ENCODE results near the gene ADGRL3.
"Not testable (repeated sequence)": the region's sequence is repeated elsewhere in the genome, so short reads cannot be mapped to it uniquely, and the experiment has no call there.

ADGRL3 gene

DNA sequence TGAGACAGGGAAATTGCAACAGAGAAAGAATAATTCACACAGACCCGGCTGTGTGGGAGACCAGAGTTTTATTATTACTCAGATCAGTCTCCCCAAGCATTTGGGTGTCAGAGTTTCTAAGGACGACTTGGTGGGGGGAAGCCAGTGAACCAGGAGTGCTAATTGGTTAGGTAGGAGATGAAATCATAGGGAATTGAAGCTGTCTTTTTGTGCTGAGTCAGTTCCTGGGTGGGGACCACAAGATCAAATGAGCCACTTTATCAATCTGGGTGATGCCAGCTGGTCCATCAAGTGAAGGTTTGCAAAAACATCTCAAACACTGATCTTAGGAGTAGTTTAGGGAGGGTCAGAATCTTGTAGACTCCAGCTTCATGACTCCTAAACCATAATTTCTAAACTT lies 560.7 kb downstream of the ADGRL3 start:
- DNase-seq: no peak

DNA sequence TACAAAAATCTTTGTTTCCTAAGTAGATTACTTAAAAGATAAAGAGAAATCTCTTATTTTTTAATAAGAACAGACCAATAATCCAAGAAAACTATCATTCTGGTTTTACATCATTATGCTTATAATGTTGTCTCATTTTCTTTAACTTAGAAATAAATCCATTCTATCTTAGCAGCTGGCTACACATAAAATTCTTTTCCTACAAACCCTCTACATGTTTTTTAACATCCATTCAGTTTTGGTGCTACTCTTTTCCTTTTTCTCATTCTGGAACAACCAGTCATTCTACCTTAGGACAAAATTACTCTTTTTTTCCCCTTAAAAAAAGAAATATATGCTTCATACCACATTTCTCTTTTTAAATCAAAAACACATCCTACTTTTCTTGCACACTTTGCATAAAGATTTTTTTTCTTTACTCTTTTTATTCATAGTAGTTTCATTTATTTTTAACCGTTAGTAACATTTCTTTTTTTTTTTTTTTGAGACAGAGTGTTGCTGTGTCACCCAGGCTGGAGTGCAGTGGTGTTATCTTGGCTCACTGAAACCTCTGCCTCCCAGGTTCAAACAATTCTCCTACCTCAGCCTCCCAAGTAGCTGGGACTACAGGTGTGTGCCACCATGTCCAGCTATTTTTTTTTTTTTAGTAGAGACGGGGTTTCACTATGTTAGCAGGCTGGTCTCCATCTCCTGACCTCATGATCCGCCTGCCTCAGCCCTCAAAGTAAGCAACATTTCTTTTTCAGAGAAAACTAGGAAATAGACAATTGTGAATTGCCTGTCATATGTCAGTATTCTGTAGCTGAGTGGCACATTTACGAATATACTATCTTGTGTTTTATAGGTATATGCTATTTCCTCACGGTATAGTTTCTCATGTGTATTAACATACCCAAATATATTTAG lies 562.8 kb downstream of the ADGRL3 start:
- DNase-seq: no peak

DNA sequence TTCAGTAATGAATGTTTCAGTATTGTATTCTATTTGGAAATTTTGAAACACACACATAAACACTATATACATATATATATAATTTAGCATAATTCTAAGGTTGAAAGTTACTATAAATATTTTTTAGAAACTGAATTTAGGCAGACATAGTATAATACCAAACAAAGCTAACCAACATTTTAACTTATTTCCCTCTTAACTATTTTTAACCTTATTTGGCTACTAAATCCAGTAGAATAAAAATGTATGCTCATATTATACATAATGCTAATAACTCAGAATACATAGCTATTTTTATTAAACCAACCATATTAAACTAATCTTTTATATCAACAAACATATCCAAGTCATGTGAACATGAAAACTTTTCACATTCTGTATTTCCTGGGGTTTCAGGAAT lies 563.6 kb downstream of the ADGRL3 start:
- no peak for DNase-seq

DNA sequence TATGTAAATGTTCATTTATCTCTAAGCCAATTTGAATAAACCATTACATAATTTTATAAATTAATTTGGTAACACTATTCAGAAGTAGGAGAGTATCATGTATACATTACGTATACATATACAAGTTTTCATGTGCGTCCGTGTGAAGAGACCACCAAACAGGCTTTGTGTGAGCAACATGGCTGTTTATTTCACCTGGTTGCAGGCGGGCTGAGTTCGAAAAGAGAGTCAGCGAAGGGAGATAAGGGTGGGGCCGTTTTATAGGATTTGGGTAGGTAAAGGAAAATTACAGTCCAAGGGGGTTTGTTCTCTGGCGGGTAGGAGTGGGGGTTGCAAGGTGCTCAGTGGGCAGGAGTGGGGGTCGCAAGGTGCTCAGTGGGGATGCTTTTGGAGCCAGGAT lies 564.0 kb downstream of the ADGRL3 start:
- not testable (repeated sequence) for DNase-seq

DNA sequence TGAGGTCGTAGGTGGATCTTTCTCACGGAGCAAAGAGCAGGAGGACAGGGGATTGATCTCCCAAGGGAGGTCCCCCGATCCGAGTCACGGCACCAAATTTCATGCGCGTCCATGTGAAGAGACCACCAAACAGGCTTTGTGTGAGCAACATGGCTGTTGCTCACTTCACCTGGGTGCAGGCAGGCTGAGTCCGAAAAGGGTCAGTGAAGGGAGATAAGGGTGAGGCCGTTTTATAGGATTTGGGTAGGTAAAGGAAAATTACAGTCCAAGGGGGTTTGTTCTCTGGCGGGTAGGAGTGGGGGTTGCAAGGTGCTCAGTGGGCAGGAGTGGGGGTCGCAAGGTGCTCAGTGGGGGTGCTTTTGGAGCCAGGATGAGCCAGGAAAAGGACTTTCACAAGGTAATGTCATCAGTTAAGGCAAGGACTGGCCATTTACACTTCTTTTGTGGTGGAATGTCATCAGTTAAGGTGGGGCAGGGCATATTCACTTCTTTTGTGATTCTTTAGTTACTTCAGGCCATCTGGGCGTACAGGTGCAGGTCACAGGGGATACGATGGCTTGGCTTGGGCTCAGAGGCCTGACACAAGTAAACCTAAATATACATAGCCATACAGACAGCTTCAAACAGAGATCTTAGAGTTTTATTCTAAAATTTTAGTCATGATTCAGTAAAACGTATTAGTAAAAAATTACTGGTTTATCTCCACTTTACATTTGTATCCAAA lies 569.5 kb downstream of the ADGRL3 start:
- not testable (repeated sequence) for DNase-seq

DNA sequence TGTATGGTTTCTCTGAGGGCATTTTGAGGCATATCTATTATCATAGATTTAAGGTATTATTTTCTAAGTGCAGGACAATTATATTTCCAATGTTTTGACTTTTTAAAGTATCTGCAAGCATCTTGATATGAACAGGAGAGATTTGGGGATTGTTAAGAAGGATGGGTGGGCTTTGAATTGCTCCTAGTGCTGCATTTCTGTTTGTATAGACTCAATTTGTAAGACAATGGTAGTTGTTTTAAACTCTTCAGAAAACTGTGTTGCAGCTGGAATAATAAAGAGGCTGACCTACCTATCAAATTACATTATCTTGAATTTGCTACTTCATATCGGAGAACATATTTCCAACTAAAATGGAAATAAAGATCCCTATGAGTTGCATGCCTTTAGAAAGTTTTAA lies 570.3 kb downstream of the ADGRL3 start:
- DNase-seq: no peak

DNA sequence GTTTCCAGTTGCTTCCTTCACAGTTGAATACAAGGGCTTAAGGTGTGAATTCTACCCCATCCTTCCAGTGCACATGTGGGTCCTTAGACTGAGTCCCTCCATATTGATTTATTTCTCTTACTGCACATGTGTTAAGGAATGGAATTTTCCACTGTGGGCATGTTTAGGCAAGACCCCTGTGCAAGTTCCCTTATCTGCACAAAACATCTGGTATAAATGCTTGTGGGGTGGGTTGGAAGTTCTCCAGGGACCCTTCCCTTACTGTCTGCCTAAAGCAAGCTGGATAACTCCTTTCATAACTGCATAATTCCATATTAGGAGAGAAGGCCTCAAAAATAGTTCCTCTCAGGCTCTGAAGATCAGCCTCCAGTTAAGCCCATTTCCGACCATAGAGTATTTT lies 570.9 kb downstream of the ADGRL3 start:
- DNase-seq: no peak

DNA sequence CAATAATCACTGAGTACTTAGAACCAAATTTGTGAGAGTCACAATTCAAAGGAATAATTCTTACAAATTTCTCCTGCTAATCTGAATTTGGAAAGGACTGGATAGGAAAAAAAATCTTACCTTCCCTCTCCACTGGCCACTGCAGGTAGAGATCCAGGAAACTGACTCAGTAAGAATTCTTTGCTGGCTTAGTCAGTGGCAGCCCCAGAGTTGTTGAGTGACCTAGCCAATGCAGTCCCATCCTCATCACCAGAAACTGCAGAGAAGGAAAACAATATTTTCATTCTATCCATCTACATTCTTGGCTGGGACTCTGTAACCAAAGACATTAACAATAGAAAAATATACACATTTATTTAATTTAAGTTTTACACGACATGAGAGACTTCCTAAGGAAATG lies 572.0 kb downstream of the ADGRL3 start:
- DNase-seq: no peak

DNA sequence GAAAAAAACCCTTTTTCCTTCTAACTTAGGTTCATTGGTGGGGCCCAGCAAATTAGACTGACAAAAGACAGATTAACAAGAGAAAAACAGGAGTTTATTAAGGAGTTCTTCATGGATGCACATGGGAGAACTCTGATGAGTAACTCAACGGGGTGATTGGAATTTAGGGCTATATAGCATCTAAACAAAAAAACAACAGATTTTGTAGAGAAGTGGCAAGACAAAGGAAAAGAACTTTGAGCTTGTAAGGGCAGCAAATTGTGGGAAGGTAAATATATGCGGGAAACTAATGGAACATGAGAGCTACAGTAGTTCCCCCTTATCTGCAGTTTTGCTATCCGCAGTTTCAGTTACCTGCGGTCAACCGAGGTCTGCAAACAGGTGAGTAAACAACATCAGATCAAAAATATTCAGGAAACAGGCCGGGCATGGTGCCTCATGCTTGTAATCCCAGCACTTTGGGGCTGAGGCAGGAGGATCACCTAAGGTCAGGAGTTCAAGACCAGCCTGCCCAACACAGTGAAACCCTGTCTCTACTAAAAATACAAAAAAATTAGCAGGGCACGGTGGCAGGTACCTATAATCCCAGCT lies 573.6 kb downstream of the ADGRL3 start:
- no peak for DNase-seq

DNA sequence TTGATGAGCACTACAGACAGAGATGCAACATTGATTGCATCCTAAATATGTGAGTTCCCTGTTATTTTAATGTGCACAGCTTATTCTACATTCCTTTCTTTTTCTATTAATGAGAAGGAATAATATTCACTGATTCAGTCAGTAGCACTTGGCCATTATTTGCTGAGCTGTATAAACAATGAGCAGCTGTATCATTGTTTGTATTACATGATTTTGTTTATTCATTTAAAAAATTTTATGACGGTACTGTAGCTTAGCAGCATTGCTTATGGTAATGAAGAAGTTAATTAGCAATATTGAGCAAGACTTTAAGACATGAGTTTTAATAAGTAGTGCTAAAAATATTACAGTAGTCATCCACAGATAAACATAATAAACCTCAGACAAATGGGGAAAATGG lies 582.0 kb downstream of the ADGRL3 start:
- no peak for DNase-seq

DNA sequence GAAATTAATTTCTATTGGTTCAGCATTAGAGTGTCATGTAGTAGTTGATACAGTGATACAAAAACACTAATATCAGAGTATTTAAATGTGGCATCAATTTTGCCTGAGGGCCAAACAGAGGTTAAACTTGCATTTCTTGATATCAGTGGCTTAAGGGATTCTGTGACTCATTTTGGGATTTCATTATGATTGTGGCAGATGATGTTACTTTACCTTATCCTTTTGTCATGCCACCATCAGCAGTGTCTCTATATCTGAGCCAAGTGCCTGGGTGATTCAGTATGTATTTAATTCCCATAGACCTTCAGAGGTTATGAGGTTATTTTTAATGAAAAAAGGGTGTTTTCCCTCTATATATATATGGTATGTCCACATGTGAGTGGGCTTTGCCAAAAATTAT lies 582.9 kb downstream of the ADGRL3 start:
- no peak for DNase-seq

DNA sequence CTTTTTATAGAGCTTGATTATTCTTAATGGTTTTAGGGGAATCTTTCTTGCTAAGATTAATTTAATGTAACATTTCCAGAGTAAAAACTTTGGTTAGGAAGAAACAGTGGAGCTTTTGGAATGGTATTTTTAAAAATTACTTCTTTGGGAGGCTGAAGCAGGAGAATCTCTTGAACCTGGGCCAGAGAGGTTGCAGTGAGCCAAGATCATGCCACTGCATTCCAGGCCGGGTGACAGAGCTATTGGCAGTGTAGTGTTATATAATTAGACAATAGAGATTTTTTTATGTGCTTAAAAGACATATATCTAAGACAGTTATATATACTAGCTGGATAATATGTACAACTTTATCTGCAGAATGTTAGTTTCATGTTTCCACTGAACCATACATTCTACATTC lies 585.6 kb downstream of the ADGRL3 start:
- DNase-seq: no peak

DNA sequence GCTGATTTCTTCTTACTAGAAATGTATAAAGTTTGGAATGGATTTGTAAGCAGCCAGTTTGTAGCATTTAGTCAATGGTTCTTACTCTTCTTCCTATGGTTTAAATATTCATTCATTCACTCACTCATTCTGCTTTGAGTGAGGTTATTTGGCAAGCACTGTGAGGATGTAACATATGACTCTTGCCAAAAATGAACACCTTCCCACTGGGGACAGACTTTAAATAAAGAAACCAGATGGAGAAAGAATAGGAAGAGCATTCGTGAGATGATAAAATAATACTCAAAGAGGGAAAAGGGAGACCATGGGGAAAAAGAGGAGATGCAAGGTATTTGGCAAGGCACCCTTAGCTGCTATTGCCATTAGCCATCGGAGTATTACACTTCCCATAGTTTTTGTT lies 586.1 kb downstream of the ADGRL3 start:
- no peak for DNase-seq

DNA sequence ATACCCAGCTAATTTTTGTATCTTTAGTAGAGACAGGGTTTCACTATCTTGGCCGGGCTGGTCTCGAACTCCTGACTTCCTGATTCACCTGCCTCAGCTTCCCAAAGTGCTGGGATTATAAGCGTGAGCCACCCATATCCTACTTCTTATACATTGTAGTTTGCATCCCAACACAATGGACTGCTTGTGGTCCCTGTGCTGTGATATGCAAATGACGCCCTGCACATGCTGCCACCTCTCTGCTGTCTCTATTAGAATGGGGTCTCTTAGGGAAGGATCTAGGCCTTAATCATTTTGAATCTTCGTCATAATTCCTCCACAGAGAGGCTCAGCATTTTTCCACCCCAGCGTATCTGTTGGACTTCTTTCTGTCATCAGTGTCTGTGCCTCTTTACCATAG lies 595.9 kb downstream of the ADGRL3 start:
- DNase-seq: no peak

DNA sequence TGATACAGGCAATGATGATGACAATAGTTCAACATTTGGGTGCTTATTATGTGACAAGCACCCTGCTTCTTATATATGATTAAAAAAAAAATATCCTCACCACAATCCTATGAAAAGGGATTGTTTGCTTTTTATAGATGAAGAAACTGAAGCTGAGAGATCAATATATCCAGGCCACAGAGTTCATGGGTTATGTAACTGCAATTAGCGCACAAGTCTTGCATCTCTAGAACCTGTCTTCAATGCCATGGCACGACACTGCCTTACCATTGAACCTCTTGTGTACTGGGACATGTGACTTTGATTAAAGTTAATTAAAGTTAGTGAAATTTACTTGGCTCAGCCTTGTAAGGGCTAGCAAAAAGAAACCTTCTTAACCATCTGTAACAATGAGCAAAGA lies 599.7 kb downstream of the ADGRL3 start:
- no peak for DNase-seq

DNA sequence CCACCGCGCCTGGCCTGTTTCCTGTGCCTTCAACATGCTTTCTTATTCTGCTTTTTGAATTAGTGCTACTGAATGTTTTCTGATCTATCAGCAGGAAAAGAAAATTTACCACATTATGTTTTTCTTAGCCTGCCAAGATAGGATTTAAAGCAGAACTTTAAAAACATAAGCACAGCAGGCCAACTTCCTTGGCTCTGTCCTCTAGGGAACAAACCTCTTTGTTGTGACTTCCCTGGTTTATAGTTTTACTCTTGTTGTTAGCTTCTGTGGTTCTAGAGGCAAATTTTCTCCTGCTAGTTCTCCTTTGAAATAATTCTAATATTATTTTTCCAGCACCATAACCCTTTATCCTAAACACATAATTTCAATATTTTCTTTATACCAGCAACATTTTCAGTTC lies 605.1 kb downstream of the ADGRL3 start:
- no peak for DNase-seq

DNA sequence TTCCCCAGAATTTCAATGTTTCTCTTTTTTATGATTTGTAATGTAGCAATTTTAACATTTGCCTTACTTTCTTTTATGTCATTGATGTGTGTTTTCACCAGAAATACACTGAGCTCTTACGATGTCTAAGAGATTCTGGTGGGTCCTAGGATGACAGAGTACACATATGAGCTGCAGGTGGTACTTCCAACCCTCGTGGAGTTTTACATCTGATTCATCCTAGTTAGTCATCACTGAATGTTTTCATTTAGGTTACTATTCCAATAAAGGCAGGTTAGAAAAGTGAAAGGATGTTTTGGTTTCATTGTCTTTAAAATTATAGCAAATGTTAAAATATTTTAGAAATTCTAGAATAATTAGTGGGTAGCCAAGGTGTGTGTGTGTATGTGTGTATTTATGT lies 605.9 kb downstream of the ADGRL3 start:
- DNase-seq: no peak

DNA sequence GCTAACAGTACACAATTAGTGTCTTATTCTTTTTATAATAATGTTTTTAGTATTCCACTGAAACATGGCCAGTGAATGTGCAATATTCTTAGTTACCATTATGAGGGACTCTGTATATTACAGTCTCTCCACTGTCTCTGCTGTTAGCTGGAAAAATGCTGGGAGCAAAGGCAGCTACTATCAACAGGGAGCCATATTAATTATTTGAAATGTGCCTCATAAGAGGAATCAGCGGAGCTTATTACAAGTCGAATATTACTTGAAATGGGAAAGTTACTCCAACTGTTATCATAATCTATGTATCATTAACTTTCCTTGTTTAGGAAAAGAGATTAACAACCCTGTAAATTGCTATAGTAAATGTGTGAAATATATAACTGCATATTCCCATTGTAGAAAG lies 612.0 kb downstream of the ADGRL3 start:
- DNase-seq: no peak

DNA sequence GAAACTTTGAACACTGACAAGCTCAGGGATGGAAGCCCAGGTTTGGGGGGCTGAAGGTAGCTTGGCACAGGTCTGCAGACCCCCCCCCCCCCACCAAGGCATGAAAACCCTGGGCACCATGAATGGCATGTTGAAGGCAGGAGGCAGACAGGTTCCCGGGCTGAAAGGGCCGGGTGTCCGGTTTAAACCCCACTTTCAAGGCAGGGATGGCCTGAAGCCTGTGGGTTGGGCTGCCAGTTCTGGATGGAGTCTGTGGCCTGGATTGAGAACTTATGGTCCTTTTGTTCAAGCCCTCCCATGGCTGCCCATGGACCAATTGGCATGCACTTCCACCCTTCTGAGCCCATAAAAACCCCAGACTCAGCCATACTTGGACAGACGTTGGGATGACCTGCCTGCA lies 616.9 kb downstream of the ADGRL3 start:
- DNase-seq: no peak

DNA sequence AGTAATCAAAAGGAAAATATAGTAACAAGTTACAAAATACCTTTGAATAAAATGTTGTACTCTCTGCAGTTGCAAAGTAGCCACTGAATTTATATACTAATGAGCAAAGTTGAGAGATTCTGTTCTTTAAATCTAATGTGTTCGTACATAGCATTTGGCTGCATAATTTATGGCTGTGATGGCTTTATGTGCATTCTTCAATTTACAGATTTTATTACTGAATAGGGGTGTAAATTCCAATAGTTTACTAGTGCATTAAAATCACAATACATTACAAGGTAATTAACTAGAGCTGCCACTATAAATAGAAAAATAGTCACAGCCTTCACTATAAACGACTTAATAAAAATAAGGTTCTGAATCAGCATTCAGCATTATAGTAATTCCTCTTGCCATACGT lies 620.0 kb downstream of the ADGRL3 start:
- no peak for DNase-seq

DNA sequence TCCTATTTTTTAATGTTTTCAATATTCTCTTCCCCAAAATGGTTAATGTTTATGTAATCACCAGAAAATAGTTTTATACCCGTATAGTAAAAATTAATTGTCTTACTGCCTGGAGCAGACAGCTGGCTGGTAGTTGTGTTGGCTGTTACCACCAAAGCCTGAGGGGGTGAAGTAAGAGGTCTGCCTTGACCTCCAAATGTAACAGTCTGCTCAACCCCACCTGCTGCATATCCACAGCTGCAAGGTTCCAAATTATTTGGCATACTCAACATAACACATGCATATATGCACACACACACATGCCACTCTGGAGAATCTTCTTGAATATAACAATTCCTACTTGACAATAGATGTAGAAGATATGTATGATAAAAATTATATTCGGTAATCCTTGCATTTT lies 624.3 kb downstream of the ADGRL3 start:
- no peak for DNase-seq

DNA sequence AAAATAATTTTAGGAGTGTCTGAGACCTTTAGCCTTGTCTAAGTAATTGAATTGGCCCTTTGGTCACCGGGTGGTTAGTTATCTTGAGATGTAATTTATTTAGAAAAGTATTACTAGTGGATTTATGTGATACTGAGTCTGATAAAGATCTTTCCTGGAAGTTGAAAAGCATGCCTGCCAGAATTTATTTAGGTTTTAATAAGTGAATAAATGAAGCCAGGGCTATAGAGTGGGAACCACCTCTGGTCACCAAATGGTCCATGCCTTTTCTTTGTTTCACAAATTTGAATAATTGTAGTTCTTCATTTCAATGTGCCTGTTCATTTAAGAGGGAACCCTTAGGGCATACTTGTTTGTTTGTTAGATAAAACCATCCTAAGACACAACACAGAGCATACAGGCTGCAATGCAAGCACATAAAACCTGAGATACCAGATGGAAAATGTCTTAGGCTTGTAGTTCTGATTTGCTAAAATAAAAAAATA lies 627.8 kb downstream of the ADGRL3 start:
- no peak for DNase-seq

DNA sequence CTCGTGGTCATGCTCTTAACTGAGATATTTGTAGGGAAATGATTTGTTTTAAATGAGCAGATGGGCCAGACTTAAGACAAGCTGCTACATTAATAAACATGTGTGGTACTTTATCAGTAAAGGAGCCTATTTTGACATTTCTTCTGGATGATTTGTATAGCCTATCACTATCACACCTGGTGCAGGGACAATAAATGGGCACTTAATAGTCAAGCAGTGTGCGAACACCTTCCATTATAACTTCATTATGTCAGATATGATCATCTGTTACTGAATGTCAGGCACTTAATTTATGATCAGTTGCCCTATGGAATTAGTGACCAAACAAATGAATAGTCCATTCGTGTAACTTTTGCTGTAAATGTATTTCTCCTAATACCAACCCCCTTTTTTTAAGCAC lies 628.8 kb downstream of the ADGRL3 start:
- DNase-seq: no peak

DNA sequence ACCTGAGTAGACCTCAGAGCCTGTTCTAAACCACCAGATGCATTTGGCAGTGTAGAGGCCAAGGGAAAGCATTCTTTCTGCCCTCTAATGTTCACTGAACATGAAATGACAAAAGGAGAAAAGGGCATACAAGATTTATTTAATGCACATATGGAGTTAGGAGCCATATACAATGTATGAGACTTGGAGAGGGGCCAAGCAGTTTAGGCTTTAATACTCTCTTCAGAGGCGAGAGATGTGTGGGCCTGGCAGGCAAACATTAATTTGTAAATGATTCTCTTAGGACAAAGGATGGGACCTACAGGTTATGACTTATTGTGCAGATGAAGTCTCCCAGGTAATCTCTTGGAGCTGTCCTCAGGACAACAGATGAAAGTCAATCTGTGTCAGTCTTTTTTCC lies 631.9 kb downstream of the ADGRL3 start:
- no peak for DNase-seq
